HL-60/S4 treated with phorbol 12-myristate 13-acetate at 8.2 ng/mL for 4 days and 3 days (cell line): ENCODE results near the gene OSBPL3.

Experiments
- in situ Hi-C: fragments of 300-500 bp; cut with MboI; formaldehyde crosslinking; loops from 2 replicates; pipeline ENCODE4 v1.15.0; 2022; ENCODE audit warnings: low sequenced_read_pairs

OSBPL3 gene

DNA sequence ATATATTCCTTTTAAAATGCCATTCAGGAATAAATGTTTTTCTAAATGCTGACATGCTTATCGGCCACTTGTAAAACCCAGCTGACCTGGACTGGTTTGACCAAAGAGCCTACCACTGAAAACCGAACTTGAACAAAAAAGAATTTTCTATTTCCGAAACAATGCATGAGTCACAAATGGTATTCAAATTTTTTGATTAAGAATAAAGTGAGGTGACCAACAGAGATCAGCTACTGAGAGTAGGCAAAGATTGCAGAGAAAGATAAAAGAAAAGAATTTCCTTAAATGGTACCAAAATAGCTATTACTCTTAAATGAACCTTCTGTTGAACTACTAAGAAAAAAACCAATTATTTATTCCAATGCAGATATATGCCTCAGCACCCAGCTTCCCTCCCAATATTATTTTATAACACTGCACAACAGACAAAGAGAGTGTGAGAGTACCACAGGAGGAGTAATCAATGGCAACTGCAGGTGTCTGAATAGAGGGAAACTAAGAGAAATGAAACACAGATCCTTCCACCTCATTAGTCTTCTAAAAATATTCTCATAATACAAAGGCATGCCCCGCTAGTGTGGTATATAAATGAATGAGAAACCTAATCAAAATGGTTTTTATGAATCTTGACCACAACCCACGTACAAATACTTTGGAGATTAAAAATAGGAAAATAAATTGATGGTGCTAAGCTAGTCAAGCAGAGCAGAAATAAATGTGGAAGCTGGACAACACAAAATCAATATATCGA is 20.1 kb downstream of the OSBPL3 start:
- in situ Hi-C loops, result no loop called here

DNA sequence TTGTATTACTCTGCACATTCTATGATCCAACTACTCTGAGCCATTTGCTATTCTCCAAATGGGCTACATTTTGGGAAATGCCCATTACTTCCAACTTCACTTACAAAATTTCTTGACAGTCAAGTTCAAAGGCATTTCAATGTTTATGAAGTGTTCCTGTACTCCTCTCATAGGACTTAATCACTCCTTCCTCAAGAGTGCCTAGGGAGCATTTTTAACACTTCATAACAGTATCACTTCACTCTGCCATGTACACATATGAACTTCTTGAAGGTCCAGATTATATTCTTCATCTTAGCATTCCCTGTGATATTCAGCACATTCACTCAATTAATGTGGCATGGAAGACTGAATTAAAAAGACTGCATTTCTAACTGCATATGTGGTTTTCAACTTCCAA is 21.6 kb downstream of the OSBPL3 start:
- in situ Hi-C loops, result no loop called here

GRCh38 chr7:24956021-24956420 is 24.0 kb downstream of the OSBPL3 start:
- in situ Hi-C loops, result no loop called here

DNA sequence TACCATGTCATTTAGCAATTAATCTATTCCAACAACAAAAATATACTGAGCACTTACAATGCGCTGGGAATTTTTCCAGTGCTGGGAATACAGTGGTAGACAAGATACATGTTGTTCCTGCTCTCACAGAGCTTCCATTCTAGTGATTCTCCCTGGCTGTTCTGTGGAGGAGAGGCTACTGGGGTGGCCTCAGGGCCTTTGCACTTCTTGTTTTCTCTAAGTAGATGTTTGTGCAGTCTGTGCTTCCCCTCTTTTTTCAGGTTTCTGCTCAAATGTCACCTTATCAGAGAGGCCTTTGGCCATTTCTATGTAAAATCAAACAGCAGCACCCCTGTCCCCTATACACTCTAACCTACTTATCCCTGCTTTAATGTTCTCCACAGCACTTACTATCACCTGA is 24.7 kb downstream of the OSBPL3 start:
- in situ Hi-C loops, result no loop called here

DNA sequence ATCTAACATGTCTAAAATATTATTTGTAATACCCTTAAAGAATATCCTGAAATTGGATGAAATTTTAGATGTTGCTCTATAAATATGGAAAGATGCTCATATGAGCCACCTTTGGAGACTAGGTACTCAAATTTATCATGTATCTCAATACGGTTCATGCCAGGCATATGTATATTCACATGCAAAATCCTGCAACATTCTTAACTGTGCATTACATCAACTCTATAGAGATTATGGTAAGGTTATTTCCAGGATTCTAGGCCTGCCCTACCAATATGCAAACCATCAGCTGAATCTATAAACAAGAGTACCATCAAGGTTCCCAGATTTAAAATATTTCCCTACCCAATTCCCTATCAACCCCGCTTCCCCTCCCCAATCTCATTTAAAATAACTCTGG is 27.5 kb downstream of the OSBPL3 start:
- in situ Hi-C loops, result no loop called here

DNA sequence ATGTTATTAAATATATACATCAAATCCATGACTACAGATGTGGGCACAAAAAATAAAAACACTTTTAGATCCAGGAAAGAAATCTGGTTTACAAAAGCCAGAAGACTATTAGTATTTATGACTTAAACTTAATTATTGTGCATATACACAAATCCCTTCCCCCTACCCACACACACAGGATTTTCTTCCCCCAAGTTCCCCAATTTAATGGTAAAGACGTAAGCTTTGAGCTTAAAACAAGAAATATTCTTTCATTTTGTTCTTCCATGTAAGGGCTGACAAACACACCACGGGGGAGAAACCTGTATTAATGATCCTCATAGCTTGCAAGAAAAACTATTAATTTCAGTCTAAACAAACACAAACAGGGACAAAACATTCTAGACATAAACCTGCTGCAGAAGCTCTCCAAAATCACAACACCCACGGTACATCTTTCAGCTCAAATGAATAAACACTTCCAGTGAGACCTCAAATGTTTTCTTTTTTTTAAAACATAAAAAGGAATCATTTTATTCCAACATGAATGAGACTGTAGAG is 28.5 kb downstream of the OSBPL3 start:
- in situ Hi-C loops, result no loop called here

DNA sequence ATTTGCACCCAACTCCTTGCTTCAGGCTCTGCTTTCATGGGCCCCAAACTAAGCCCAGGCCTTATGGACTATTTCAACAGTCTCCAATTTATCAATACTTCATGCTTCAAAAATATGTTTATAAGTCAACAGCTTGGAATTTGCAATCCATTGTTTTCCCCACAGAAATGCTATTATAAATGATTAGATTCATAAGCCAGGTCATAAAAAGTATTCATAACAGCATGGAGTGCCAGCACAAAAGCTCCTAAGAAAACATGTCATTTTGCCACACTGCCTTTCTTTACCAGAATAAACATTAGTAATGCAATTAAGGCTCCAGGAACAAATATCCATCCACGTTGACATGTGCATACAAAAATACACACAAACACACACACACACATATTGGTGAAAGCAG is 30.1 kb downstream of the OSBPL3 start:
- in situ Hi-C loops, result no loop called here

DNA sequence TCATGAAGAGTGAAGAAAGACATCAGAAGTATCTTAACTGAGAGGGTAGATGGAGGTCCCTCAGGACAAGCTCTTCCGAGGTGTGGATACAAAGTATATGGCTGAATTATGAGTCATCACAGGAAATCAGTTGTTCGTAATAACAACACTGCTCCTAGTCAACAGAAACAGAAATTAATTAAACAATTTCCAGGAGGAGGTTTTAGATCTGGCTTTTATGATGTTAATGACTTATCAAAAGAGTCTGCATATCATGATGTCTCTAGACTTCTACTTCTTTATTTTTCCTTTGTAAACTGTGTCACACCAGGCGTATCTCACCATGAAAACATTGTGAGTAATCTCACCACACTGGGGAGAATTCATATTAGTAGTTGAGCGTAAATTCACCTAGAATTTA is 31.2 kb downstream of the OSBPL3 start:
- in situ Hi-C loops, result no loop called here

GRCh38 chr7:24946467-24946866 is 33.5 kb downstream of the OSBPL3 start:
- in situ Hi-C loops, result no loop called here

DNA sequence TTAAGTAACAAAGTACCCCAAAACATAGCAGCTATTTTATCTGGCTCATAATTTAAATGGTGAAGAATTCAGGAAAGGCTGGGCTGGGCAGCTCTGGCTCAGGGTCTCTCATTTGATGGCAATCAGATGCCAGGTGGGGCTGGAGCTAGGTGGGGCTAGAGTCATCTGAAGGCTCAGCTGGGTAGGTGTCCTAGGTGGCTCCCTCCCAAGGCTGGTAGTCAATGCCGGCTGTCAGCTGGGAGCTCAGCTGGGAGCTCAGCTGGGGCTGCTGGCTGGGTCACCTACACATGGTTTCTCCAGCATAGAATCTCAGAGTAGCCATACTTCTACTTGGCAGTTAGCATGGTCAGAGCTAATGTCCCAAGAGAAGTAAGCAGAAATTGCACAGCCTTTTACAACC is 34.1 kb downstream of the OSBPL3 start:
- in situ Hi-C loops, result no loop called here

GRCh38 chr7:24943096-24943948 is 36.7 kb downstream of the OSBPL3 start:
- in situ Hi-C loops, result no loop called here

DNA sequence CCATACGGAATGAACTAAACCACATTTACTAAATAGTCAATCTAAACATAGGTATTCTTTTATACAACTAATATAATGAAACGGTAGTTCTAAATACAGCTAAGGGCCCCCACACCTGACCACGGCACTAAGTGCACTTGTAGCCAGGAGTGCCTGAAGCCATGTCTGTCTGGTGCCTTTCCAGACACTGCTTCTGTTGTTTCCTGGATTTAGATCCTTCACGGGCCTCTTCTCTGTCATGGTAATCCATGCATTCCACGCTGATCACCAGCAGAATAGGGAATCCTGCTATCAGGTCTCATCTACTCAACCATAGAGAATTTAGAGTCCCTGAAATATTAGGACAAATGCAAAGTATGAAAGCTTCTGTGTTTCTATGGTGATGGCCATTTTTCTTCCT is 37.8 kb downstream of the OSBPL3 start:
- in situ Hi-C loops, result no loop called here

GRCh38 chr7:24939416-24939815 is 40.6 kb downstream of the OSBPL3 start:
- in situ Hi-C loops, result no loop called here

DNA sequence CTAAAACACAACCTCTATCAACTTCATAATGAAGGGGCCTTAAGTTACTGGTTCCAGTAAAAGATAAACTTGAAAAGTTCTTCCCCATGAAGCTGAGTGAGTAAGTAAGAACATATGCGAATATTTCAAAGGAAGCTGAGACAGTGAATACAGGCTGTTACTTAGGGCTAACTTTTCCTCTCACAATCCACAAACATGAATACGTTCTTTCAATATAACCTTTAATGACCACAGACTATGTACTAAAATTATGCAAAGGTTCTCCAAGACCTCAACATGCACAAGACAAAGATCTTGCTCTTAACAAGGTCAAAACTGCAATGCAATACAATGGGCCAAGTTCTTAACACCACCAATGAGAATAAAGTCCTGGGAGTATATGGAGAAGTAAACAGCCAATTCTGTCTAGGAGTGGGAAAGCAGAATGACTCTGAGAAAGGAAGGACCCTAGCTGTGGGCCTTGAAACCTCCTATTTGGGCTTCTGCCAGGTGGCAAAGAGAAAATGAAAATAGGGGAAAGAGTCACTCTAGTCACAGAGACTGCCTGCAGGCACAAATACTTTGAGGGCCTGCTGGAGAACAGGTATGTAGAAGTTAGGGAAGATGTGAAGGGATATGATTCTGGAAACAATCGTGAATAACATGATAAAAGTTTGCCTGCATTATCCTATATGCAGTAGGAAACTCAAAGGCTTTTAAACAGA is 43.7 kb downstream of the OSBPL3 start:
- in situ Hi-C loops, result no loop called here

DNA sequence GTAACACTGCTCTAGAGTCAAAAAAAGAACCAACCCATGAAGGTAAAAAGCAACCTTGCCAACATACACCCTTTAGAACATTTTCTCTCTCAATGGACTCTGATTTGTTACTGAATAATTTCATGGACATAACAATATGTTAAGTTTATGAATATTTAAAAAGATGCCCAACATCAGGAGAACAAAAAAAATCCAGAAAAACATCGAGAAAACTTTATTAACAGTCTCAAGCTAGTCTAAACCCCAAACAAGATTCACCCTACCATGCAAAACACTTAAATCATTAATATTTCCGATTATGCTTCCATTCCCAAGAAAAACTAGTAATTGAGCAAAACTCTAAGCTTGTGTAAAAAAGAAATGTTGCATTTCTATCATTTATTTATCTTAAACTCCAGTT is 46.7 kb downstream of the OSBPL3 start:
- in situ Hi-C loops, result no loop called here

GRCh38 chr7:24932815-24933214 is 47.2 kb downstream of the OSBPL3 start:
- in situ Hi-C loops, result no loop called here

DNA sequence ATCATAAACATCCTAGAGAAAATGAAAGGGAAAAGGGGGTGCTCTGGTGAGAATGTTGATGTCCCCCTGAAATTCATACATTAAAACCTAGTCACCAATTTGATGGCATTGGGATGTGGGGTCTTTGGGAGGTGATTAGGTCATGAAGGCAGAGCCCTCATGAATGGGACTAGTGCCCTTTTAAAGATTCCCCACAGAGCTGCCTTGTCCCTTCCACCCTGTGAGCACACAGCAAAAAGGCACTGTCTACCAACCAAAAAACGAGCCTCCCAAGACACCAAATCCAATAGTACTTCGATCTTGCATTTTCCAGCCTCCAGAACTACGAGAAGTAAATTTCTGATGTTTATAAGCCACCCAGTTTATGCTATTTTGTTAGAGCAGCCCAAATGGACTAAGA is 47.6 kb downstream of the OSBPL3 start:
- in situ Hi-C loops, result no loop called here

DNA sequence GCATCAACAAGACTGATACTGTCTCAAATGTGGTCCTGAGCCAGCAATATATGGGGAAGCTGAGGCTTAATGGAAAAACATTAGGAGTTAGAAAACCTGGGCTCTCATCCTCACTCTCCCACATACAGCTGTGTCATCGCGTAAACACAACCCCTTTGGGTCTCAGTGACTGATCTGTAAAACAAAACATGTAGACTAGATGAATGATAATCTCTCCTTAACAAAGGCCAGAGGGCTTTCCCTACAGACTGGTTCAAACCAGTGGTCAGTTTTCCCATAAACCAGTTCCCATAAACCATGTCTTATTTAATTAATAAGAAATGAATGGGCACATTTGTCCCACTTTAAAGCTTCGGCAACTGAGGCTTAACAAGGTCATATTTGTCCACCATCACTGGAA is 48.1 kb downstream of the OSBPL3 start:
- in situ Hi-C loops, result no loop called here

DNA sequence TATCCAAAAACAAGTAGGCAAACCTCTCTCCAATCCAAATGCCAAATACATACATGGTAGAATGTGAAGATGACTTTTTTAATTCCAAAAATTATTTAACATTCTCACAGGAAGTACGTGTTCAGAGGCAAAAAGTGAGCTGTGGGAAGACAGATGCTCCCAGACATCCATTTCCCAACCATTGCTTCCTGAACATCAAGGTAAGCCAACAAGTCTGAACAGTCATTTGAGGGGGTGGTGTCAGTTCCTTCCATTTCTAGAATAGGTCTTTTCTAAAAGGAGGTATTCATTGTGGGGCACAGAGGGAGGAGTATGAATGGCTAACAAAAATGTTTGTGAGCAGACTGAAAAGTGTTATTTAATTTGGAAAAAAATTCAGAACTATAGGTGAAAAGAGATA is 49.1 kb downstream of the OSBPL3 start:
- in situ Hi-C loops, result no loop called here

DNA sequence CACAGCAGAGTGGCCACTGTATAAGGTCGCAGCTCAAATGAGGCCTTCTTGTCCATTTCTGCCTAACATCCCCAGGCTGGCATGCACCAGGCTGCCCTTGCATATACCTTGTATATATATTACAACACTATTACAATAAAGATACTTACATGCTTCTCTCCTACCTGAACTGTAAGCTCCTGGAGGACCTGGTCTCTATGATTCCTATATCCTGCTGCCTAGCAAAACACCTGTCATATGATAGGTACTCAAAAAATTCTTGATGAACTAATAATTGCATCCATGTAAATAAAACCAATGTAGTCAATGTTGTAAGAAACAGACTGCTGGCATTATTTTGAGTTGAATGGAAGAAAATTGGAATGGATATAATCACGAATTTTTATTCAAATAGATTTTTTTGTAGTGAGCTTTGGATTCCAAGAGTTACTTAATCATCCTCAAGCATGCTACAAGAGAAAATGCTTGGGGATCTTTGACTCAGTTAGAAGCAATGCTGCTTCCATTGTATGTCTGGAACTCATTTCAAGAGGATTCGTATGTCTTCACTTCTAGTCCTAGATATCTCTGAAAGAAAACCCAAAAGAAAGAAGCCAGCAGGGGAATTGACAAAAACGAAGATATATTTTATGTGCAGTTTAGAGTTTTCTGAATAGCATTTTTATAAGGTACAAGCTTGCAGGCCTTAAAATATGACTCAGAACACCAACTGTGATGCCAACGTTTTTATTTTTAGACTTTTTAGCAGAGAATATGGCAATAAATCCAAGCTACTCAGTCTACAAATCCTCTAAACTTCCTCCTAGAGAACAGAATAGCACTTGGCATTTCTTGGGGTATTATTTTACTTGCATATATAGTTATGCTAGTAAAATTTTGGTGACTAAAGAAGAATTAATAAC is 53.1 kb downstream of the OSBPL3 start:
- in situ Hi-C loops, result no loop called here
